H9 (cell line): Measurements from ENCODE around the gene HPD. TPM values are rescaled to one million over a fixed set of nuclear protein-coding genes. Genes with fewer than 3 reads are reported as not detected.

Experiments used
- DNase-seq: peaks from one replicate; pipeline ENCODE4 v3.0.0-alpha.2; 2017
- H2AFZ ChIP-seq: one replicate; pipeline ENCODE4 v1.6.1; 2013; ENCODE audit warnings: mild to moderate bottlenecking, low read length, control low read depth, moderate library complexity
- H2AK5ac ChIP-seq: 2 replicates; pipeline ENCODE4 v1.6.1; 2013; ENCODE audit warnings: low read length, control low read depth, mixed read lengths; ENCODE audit not compliant: insufficient read length
- H2BK120ac ChIP-seq: one replicate; pipeline ENCODE4 v1.6.1; 2013; ENCODE audit warnings: low read depth, mild to moderate bottlenecking, low read length, control low read depth, inconsistent platforms; ENCODE audit not compliant: poor library complexity, severe bottlenecking
- H2BK12ac ChIP-seq: 2 replicates; pipeline ENCODE4 v1.6.1; 2013; ENCODE audit warnings: low read length, control low read depth, mixed read lengths, low read depth; ENCODE audit not compliant: insufficient read length
- H2BK15ac ChIP-seq: 2 replicates; pipeline ENCODE4 v1.6.1; 2013; ENCODE audit warnings: low read depth, low read length, control low read depth
- H2BK20ac ChIP-seq: one replicate; pipeline ENCODE4 v1.6.1; 2013; ENCODE audit warnings: low read depth, mild to moderate bottlenecking, low read length, control low read depth, inconsistent platforms; ENCODE audit not compliant: poor library complexity, severe bottlenecking
- H2BK5ac ChIP-seq: 2 replicates; pipeline ENCODE4 v1.6.1; 2013; ENCODE audit warnings: low read length, control low read depth, mixed read lengths; ENCODE audit not compliant: insufficient read length
- H3K14ac ChIP-seq: 2 replicates; pipeline ENCODE4 v1.6.1; 2013; ENCODE audit warnings: low read length, control low read depth; ENCODE audit not compliant: insufficient read depth
- H3K18ac ChIP-seq: 2 replicates; pipeline ENCODE4 v1.6.1; 2013; ENCODE audit warnings: low read depth, mild to moderate bottlenecking, mixed read lengths, low read length, control low read depth; ENCODE audit not compliant: insufficient read length
- H3K23ac ChIP-seq: 2 replicates; pipeline ENCODE4 v1.6.1; 2013; ENCODE audit warnings: low read length, control low read depth, mixed read lengths, low read depth; ENCODE audit not compliant: insufficient read length
- H3K23me2 ChIP-seq: 2 replicates; pipeline ENCODE4 v1.6.1; 2013; ENCODE audit warnings: low read depth, mild to moderate bottlenecking, mixed read lengths, low read length, control low read depth; ENCODE audit not compliant: insufficient read length, poor library complexity, severe bottlenecking
- H3K27ac ChIP-seq: 2 replicates; pipeline ENCODE4 v1.5.1; 2013; ENCODE audit warnings: low read length, control low read depth, mixed read lengths, low read depth; ENCODE audit not compliant: insufficient read length
- H3K27me3 ChIP-seq: 2 replicates; pipeline ENCODE4 v1.6.1; 2013; ENCODE audit warnings: low read length, control low read depth, inconsistent platforms; ENCODE audit not compliant: insufficient read depth
- H3K4ac ChIP-seq: 2 replicates; pipeline ENCODE4 v1.6.1; 2013; ENCODE audit warnings: low read depth, mild to moderate bottlenecking, control low read depth, inconsistent platforms, low read length, moderate library complexity
- H3K4me1 ChIP-seq: 2 replicates; pipeline ENCODE4 v1.6.1; 2013; ENCODE audit warnings: low read length, control low read depth, inconsistent platforms; ENCODE audit not compliant: insufficient read depth
- H3K4me2 ChIP-seq: 2 replicates; pipeline ENCODE4 v1.6.1; 2013; ENCODE audit warnings: low read length, control low read depth, mixed read lengths; ENCODE audit not compliant: insufficient read length, insufficient read depth
- H3K56ac ChIP-seq: 2 replicates; pipeline ENCODE4 v1.6.1; 2013; ENCODE audit warnings: low read depth, mild to moderate bottlenecking, mixed read lengths, low read length, control low read depth; ENCODE audit not compliant: insufficient read length
- H3K79me1 ChIP-seq: 2 replicates; pipeline ENCODE4 v1.6.1; 2013; ENCODE audit warnings: low read depth, mild to moderate bottlenecking, moderate library complexity, low read length, control low read depth, inconsistent platforms; ENCODE audit not compliant: insufficient read depth, poor library complexity, severe bottlenecking
- H3K79me2 ChIP-seq: 2 replicates; pipeline ENCODE4 v1.6.1; 2013; ENCODE audit warnings: low read length, control low read depth, inconsistent platforms; ENCODE audit not compliant: insufficient read depth
- H3K9ac ChIP-seq: 2 replicates; pipeline ENCODE4 v1.6.1; 2013; ENCODE audit warnings: low read length, control low read depth, mixed read lengths; ENCODE audit not compliant: insufficient read length; ENCODE audit errors: extremely low read depth
- H3K9me3 ChIP-seq: one replicate; pipeline ENCODE4 v1.6.1; 2013; ENCODE audit warnings: low read depth, low read length, inconsistent platforms; ENCODE audit not compliant: control insufficient read depth
- H3T11ph ChIP-seq: one replicate; pipeline ENCODE4 v1.6.1; 2013; ENCODE audit warnings: mild to moderate bottlenecking, low read length, control low read depth, inconsistent platforms
- H4K20me1 ChIP-seq: one replicate; pipeline ENCODE4 v1.6.1; 2013; ENCODE audit not compliant: control insufficient read depth, insufficient read length, insufficient read depth
- H4K5ac ChIP-seq: 2 replicates; pipeline ENCODE4 v1.6.1; 2013; ENCODE audit warnings: low read depth, mild to moderate bottlenecking, mixed read lengths, low read length, control low read depth; ENCODE audit not compliant: insufficient read length
- H4K8ac ChIP-seq: replicated peaks from 2 replicates; pipeline ENCODE4 v1.6.1; 2013; ENCODE audit warnings: low read length, control low read depth, mixed read lengths, low read depth; ENCODE audit not compliant: insufficient read length
- H4K91ac ChIP-seq: 2 replicates; pipeline ENCODE4 v1.6.1; 2013; ENCODE audit warnings: low read depth, mild to moderate bottlenecking, moderate library complexity, mixed read lengths, low read length, control low read depth; ENCODE audit not compliant: insufficient read length
- H3K27ac Mint-ChIP-seq, 3 experiments: 2 replicates in 2 of 3; 3 replicates in 1 of 3; pipeline ENCODE4 v1.8.0; 2020 to 2021; ENCODE audit warnings: mixed read lengths in 3 of 3, mild to moderate bottlenecking in 1 of 3, moderate library complexity in 1 of 3
- H3K27me3 Mint-ChIP-seq: 2 replicates; pipeline ENCODE4 v1.8.0; 2021; ENCODE audit warnings: low read depth, mild to moderate bottlenecking, moderate library complexity, mixed read lengths
- H3K36me3 Mint-ChIP-seq, 3 experiments: 2 replicates in 2 of 3; 3 replicates in 1 of 3; pipeline ENCODE4 v1.8.0; 2020 to 2021; ENCODE audit warnings: low read depth in 3 of 3, mixed read lengths in 3 of 3; ENCODE audit not compliant: insufficient read depth in 1 of 3
- H3K4me1 Mint-ChIP-seq, 2 experiments: 2 replicates each; pipeline ENCODE4 v1.8.0; 2020; ENCODE audit warnings: mixed read lengths in 2 of 2
- H3K4me3 Mint-ChIP-seq, 2 experiments: 2 replicates in 1 of 2; 3 replicates in 1 of 2; pipeline ENCODE4 v1.8.0; 2020 to 2021; ENCODE audit warnings: mild to moderate bottlenecking in 2 of 2, mixed read lengths in 2 of 2, moderate library complexity in 1 of 2
- H3K9me3 Mint-ChIP-seq, 2 experiments: 2 replicates in 1 of 2; 3 replicates in 1 of 2; pipeline ENCODE4 v1.8.0; 2020; ENCODE audit warnings: mild to moderate bottlenecking in 2 of 2, mixed read lengths in 2 of 2, moderate library complexity in 1 of 2
- CTCF ChIP-seq: fragments of 200-600 bp; sonication (generic); conservative IDR thresholded peaks from 3 replicates; pipeline ENCODE4 v1.8.0; 2021; ENCODE audit warnings: antibody characterized with exemption, mild to moderate bottlenecking
- WGBS: extraction: QIAGEN DNeasy Blood & Tissue Kit; methylation state at CpG from one replicate; pipeline ENCODE4 v1.1.7; 2013; ENCODE audit warnings: missing lambda C conversion rate, low lambda C conversion rate, mixed read lengths; ENCODE audit not compliant: insufficient read length; ENCODE audit errors: extremely low coverage; 5-methylcytosine and 5-hydroxymethylcytosine counted together
- total RNA-seq: library from RNA; stranded (reverse); gene quantifications from 2 replicates; pipeline ENCODE4 v1.2.1, GENCODE V29; 2021

Gene HPD
- total RNA-seq, 1 experiment from 2014 or later: not detected

- H3T11ph ChIP-seq: no peak overlapping the region
- peak overlapping the region; percentile 98 for H3K4me2 ChIP-seq
- H3K27ac ChIP-seq: peak overlapping the region; percentile 99
- peak overlapping the region; percentile 99 for H2BK5ac ChIP-seq
- WGBS: no CpG with 5 or more reads among the region's 65 CpGs
- peak overlapping the region; percentile 77 for H2BK12ac ChIP-seq
- H2BK20ac ChIP-seq: no peak overlapping the region
- no peaks in the 10 kb centered on the region for H3K9me3 ChIP-seq
- TF ChIP-seq CTCF: no peak
- no peak overlapping the region for H3K23ac ChIP-seq
- H4K20me1 ChIP-seq: no peaks in the 10 kb centered on the region
- Mint-ChIP-seq H3K4me1 (peaks cover 39 to 46% of the 10 kb centered on the region in 2 experiments), H3K36me3 (peaks cover 16 to 31% (median 30%) of the 10 kb centered on the region in 3 experiments), H3K9me3 (no peaks in the 10 kb centered on the region), H3K27me3 (no peaks in the 10 kb centered on the region; the same call in 1 of the 2 replicates), H3K27ac (peak overlapping the region; percentile 98 to 100 (median 100)), H3K4me3 (peak overlapping the region; percentile 82 to 83)
- H3K27me3 ChIP-seq: no peaks in the 10 kb centered on the region
- no peaks in the 10 kb centered on the region; the same call in 1 of the 2 replicates for H3K79me2 ChIP-seq
- H3K4me1 ChIP-seq: peaks cover 6% of the 10 kb centered on the region; the same call in 1 of the 2 replicates
- peak overlapping the region; percentile 94 for H3K56ac ChIP-seq
- no peaks in the 10 kb centered on the region for H3K79me1 ChIP-seq
- peak overlapping the region; percentile 96 for H3K18ac ChIP-seq
- peaks cover 27% of the 10 kb centered on the region for H3K23me2 ChIP-seq
- H3K14ac ChIP-seq: peak overlapping the region; percentile 95; the same call in 1 of the 2 replicates
- peak overlapping the region; percentile 98 for H2AK5ac ChIP-seq
- DNase-seq: peak; percentile 90
- H3K4ac ChIP-seq: no peak overlapping the region; the same call in 1 of the 2 replicates
- no peak overlapping the region for H2AFZ ChIP-seq
- no peak overlapping the region for H2BK15ac ChIP-seq
- peak overlapping the region; percentile 93 for H4K5ac ChIP-seq
- H3K9ac ChIP-seq: peak overlapping the region; percentile 100
- H2BK120ac ChIP-seq: peak overlapping the region; percentile 52
- H4K8ac ChIP-seq: no peak overlapping the region
- H4K91ac ChIP-seq: peak overlapping the region; percentile 36
Measured at GRCh38 chr12:121802843-121803698, 55.6 kb downstream of the HPD start.
